GM10248 (cell line): ENCODE measurements around the gene DYSF.

Experiments used
- CTCF ChIA-PET: fragments of 300-600 bp; sonication (Branson Sonifier 250); formaldehyde crosslinking; extraction: SDS; loops from one replicate; lab custom pipeline; 2021; ENCODE audit warnings: antibody characterized with exemption; lab: Yijun Ruan, JAX
- POLR2A ChIA-PET: fragments of 350-650 bp; sonication (Branson Sonifier 250); formaldehyde crosslinking; extraction: SDS; loops from one replicate; lab custom pipeline; 2020; ENCODE audit warnings: antibody characterized with exemption; lab: Yijun Ruan, JAX
- DNase-seq: peaks from one replicate; pipeline ENCODE4 v3.0.0; 2012; ENCODE audit errors: extremely low spot score
- TF ChIP-seq, protein P1 (sequence below): IDR thresholded peaks from 2 replicates; pipeline ENCODE4 v1.5.1; 2012; ENCODE audit warnings: mild to moderate bottlenecking, low read depth; ENCODE audit errors: extremely low read depth, missing control alignments, control extremely low read depth

DYSF gene

DNA sequence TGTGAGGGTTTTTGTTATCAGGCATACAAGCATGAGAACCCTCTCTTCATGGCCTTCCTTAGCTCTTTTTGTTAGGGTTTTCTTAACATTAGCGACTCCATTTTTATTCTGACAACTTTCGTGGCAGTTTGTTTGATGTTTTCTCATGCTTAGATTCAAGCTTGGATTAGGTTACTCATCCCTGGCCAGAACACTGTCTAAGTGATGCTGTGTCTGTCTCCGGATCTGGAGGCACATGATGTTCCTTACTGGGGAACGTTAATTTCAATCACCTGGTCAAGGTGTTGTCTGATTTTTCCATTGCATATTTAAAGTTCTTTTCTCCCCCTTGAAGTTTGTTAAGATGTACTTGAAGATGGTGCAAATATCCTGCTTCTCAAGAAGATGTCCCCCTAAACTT is 40.7 kb downstream of the DYSF start:
- ChIA-PET CTCF (interaction anchor here (1.4 kb wide), 1 partner anchor 33 kb away, joined by 3 read pairs; no protein-coding TSS in a partner anchor), POLR2A (no interaction called here)
- no peak for DNase-seq
- TF ChIP-seq, protein P1, sequence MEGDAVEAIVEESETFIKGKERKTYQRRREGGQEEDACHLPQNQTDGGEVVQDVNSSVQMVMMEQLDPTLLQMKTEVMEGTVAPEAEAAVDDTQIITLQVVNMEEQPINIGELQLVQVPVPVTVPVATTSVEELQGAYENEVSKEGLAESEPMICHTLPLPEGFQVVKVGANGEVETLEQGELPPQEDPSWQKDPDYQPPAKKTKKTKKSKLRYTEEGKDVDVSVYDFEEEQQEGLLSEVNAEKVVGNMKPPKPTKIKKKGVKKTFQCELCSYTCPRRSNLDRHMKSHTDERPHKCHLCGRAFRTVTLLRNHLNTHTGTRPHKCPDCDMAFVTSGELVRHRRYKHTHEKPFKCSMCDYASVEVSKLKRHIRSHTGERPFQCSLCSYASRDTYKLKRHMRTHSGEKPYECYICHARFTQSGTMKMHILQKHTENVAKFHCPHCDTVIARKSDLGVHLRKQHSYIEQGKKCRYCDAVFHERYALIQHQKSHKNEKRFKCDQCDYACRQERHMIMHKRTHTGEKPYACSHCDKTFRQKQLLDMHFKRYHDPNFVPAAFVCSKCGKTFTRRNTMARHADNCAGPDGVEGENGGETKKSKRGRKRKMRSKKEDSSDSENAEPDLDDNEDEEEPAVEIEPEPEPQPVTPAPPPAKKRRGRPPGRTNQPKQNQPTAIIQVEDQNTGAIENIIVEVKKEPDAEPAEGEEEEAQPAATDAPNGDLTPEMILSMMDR = no peak

DNA sequence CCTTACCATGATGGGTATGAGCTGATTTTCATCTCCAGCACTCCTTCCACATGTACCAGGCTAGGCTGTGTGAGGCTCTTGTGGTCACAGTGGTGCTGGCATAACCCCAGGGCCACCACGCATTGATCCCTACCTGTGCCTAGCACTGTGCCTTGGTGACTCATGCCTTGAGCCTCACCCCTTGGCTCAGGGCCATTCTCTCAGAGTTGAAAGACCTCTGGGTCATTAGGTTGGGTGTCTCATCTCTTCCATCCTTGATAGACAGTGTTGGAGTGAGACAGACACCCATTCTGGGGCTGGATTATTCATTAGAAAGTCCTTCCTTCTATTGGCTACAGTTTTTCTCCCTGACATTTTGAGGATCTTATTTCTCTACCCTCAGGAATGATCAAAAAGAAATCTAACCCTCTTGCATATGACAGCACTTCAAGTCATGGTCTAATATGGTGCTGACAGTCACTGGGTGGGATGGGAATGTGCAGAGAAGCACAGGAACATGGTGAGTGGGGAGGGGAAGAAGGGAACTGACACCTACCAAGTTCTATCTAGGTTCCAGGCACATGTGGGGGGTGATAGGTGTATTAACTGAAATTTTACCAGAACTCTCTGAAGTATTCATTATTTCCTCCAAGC is 41.3 kb downstream of the DYSF start:
- CTCF ChIA-PET = interaction anchor here (1.0 to 1.6 kb wide), 3 partner anchors 16 to 195 kb away, joined by 3 to 10 read pairs (median 5); no protein-coding TSS in a partner anchor
- DNase-seq = no peak
- TF ChIP-seq, protein P1 = no peak
- POLR2A ChIA-PET = no interaction called here

DNA sequence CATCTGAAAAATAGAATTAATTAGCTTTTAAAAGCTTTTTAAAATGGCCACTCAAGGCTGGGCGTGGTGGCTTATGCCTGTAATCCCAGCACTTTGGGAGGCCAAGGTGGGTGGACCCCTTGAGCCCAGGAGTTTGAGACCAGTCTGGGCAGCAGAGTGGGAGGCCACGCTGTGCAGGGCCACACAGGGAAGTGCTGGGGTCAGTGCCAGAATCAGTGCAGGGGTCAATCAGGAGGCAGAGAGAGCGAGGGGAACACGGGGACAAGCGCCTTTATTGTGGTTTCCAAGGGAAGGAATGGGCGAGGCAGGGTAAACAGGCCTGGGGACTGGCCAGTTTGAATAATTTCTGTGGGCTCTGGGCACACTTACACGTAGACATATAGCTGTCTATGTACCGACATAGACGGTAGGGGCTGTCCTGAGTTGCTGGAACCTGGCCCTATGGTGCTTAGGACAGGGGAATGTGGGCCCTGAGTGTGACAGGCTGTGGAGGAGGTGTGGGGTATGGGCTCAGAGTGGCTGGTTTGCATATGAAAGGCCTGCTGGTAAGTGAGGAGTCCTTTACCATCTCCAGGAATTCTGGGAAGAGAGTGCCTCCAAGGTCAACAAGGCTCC is 42.9 kb downstream of the DYSF start:
- DNase-seq = no peak
- TF ChIP-seq, protein P1 = no peak
- POLR2A ChIA-PET = no interaction called here
- CTCF ChIA-PET = interaction anchor here (1.5 to 1.6 kb wide), 2 partner anchors 14 to 197 kb away, joined by 5 to 10 read pairs; no protein-coding TSS in a partner anchor

DNA sequence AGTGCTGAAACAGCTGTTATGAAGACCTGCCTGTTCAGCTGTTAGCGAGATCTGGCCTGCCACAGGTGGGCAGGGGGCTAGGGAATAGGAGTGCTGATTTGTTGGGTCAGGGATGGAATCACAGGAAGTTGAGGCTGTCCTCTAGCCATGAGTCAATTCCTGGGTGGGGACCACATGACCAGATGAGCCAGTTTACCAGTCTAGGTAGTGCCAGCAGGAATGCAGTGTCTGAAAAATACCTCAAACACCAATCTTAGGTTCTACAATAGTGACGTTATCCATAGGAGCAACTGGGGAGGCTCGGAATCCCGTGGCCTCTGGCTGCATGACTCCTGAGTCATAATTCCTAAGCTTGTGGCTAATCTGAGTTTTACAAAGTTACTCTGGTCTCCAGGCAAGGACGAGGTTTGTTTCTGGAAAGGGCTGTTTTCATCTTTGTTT is 44.9 kb downstream of the DYSF start:
- CTCF ChIA-PET = interaction anchor here (5.1 kb wide), 1 partner anchor 12 kb away, joined by 27 read pairs; no protein-coding TSS in a partner anchor
- no peak for DNase-seq
- TF ChIP-seq, protein P1 = no peak
- POLR2A ChIA-PET = no interaction called here

DNA sequence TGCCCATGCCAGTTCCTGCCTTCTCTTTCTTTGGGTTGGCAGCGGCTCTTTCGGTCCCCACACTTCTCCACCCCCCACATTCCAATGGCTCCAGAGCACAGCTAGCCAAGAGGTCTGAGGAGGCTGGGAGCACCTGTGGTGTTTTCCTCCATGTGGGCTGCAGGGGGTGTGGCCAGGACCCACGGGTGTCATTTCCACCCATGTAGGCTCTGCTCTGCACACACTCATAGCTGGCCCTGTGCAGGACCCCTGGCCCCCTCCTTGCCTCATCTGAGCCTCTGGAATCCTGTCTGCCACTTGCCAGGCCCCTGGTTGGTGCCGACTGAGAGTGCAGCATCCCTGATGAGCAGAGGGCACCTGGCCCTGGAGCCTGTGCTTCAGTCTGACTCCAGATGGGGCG is 46.3 kb downstream of the DYSF start:
- ChIA-PET CTCF (interaction anchor here (5.1 kb wide), 1 partner anchor 11 kb away, joined by 27 read pairs; no protein-coding TSS in a partner anchor), POLR2A (no interaction called here)
- TF ChIP-seq, protein P1 = no peak
- no peak for DNase-seq

DNA sequence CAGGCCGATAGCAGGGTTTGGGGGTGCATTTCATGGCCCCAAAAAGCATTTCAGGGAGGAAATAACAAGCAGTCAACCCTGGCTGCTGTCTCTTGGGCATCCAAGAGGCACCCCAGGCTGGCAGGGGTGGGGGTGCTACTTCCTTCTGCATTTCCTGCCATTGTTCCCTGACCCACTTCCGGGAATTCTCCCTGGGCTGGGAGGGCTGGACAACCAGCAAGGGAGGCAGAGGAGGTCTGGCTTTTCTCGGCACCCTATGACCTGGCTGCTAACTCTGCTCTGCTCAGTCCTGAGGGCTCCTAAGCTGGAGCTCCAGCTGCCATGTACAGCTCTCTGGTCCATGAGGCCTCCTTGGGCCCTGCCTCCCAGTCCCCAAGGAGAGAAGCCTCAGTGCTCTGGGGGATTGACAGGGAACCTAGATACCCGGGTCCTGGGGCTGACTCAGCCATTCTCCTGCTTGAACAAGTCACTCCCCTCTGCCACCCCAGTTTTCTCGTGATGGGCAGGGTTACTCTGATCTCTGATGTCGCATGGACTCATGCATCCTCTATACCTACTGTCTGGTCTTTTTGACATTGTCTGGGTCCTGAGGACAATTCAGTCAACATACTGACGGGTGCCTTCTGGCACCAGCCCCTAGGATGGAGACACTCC is 47.2 kb downstream of the DYSF start:
- ChIA-PET POLR2A (no interaction called here), CTCF (interaction anchor here (5.1 kb wide), 1 partner anchor 10 kb away, joined by 27 read pairs; no protein-coding TSS in a partner anchor)
- TF ChIP-seq, protein P1 = no peak
- DNase-seq = no peak
